ENCODE measurements around the gene CCN5. TPM values are rescaled to one million over a fixed set of nuclear protein-coding genes. Genes with fewer than 3 reads are reported as not detected.

CCN5 gene
- total and polyA plus RNA-seq, 2 donors from 2014 or later: 0.41 to 3.1 TPM

GRCh38 chr20:44678242-44678641 is 36.9 kb upstream of the CCN5 start:
- FAIRE-seq (no peak), DNase-seq (no peak)
- H3K27ac ChIP-seq (ENCODE audit: low read depth in 2 of 2, low read length in 2 of 2): no peak overlapping the region
- no peaks in the 10 kb centered on the region for H3K4me1 ChIP-seq (ENCODE audit: control insufficient read depth in 2 of 3, insufficient read depth in 2 of 3, low read depth in 1 of 3, low read length in 3 of 3)
- H3K36me3 ChIP-seq (ENCODE audit: control insufficient read depth in 2 of 3, insufficient read depth in 3 of 3, low read length in 3 of 3): no peaks in the 10 kb centered on the region
- H3K9me3 ChIP-seq (ENCODE audit: control insufficient read depth in 2 of 3, insufficient read depth in 1 of 3, low read length in 3 of 3): no peaks in the 10 kb centered on the region
- intact Hi-C loops (cut with DNase I): no loop called here
- TF ChIP-seq CTCF (IDR thresholded peaks at IDR 0.05; ENCODE audit: borderline replicate concordance, extremely low read depth, insufficient read depth): no peak
- H3K4me3 ChIP-seq (ENCODE audit: low read length in 3 of 3): no peak overlapping the region
- no peaks in the 10 kb centered on the region for H3K27me3 ChIP-seq (ENCODE audit: control insufficient read depth, insufficient read depth, low read length)
- no peak overlapping the region for H3K9ac ChIP-seq (ENCODE audit: low read length in 3 of 3)

GRCh38 chr20:44678990-44679611 is 36.1 kb upstream of the CCN5 start:
- no peak for FAIRE-seq
- Histone ChIP-seq H3K27ac (ENCODE audit: low read depth in 2 of 2, low read length in 2 of 2) (no peak overlapping the region), H3K4me3 (ENCODE audit: low read length in 3 of 3) (no peak overlapping the region), H3K4me1 (ENCODE audit: control insufficient read depth in 2 of 3, insufficient read depth in 2 of 3, low read depth in 1 of 3, low read length in 3 of 3) (no peaks in the 10 kb centered on the region), H3K9me3 (ENCODE audit: control insufficient read depth in 2 of 3, insufficient read depth in 1 of 3, low read length in 3 of 3) (no peaks in the 10 kb centered on the region), H3K36me3 (ENCODE audit: control insufficient read depth in 2 of 3, insufficient read depth in 3 of 3, low read length in 3 of 3) (no peaks in the 10 kb centered on the region), H3K27me3 (ENCODE audit: control insufficient read depth, insufficient read depth, low read length) (no peaks in the 10 kb centered on the region), H3K9ac (ENCODE audit: low read length in 3 of 3) (no peak overlapping the region)
- no peak for TF ChIP-seq CTCF (IDR thresholded peaks at IDR 0.05; ENCODE audit: borderline replicate concordance, extremely low read depth, insufficient read depth)
- intact Hi-C loops (cut with DNase I): no loop called here
- no peak for DNase-seq

- no peak for DNase-seq
- Histone ChIP-seq H3K4me3 (ENCODE audit: low read length in 3 of 3) (no peak overlapping the region), H3K27me3 (ENCODE audit: control insufficient read depth, insufficient read depth, low read length) (no peaks in the 10 kb centered on the region), H3K9ac (ENCODE audit: low read length in 3 of 3) (no peak overlapping the region), H3K36me3 (ENCODE audit: control insufficient read depth in 2 of 3, insufficient read depth in 3 of 3, low read length in 3 of 3) (no peaks in the 10 kb centered on the region), H3K4me1 (ENCODE audit: control insufficient read depth in 2 of 3, insufficient read depth in 2 of 3, low read depth in 1 of 3, low read length in 3 of 3) (peaks cover 0 to 3% (median 0%) of the 10 kb centered on the region in 3 donors), H3K9me3 (ENCODE audit: control insufficient read depth in 2 of 3, insufficient read depth in 1 of 3, low read length in 3 of 3) (no peaks in the 10 kb centered on the region), H3K27ac (ENCODE audit: low read depth in 2 of 2, low read length in 2 of 2) (no peak overlapping the region)
- intact Hi-C loops (cut with DNase I): no loop called here
- no peak for TF ChIP-seq CTCF (IDR thresholded peaks at IDR 0.05; ENCODE audit: borderline replicate concordance, extremely low read depth, insufficient read depth)
- no peak for FAIRE-seq
Measured at GRCh38 chr20:44681796-44682566, 33.2 kb upstream of the CCN5 start.

Data from kidney (tissue), 14 donors.